Measurements from ENCODE around the gene SLC16A7.
"Not testable (repeated sequence)": the region's sequence is repeated elsewhere in the genome, so short reads cannot be mapped to it uniquely, and the experiment has no call there.

The SLC16A7 gene

DNA sequence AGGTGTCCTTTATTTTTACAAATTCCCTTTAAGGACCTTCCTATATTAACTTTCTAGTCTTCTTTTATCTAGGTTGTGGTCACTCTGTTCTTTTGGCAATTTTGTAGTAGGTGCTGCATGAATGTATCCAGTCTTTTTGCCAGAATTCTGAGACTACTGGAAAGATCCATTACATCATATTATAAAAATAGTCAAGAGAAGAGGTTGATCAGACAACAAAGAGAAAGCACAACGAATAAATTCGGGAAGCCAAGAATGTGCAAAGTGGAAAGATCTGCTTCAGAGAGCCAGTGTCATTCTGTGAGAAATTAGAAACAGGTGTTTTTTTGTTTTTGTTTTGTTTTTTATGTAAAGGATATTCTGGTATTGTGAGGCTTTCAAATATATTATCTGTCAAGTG lies 15.8 kb upstream of the SLC16A7 start:
- Histone ChIP-seq H3K9ac (ENCODE audit: insufficient read length) (no peak overlapping the region), H3K9me3 (ENCODE audit: low read depth, low read length) (no peaks in the 10 kb centered on the region), H3K4me3 (no peak overlapping the region), H3K27ac (no peak overlapping the region), H3K36me3 (ENCODE audit: insufficient read depth, low read length) (no peaks in the 10 kb centered on the region)
- DNase-seq (ENCODE audit: low read depth, low spot score) = no peak
- no peak for TF ChIP-seq FOXP2 (optimal IDR thresholded peaks at IDR 0.05; ENCODE audit: control extremely low read depth, extremely low read length, insufficient read depth)
- no peak for TF ChIP-seq POLR2AphosphoS5 (IDR thresholded peaks at IDR 0.05; ENCODE audit: borderline replicate concordance, low read depth, low read length)
- TF ChIP-seq EZH2 (IDR thresholded peaks at IDR 0.05) = no peak

- DNase-seq (ENCODE audit: low read depth, low spot score) = no peak
- Histone ChIP-seq H3K27ac (no peak overlapping the region), H3K9ac (ENCODE audit: insufficient read length) (no peak overlapping the region), H3K4me3 (no peak overlapping the region), H3K9me3 (ENCODE audit: low read depth, low read length) (no peaks in the 10 kb centered on the region), H3K36me3 (ENCODE audit: insufficient read depth, low read length) (no peaks in the 10 kb centered on the region)
- TF ChIP-seq FOXP2 (optimal IDR thresholded peaks at IDR 0.05; ENCODE audit: control extremely low read depth, extremely low read length, insufficient read depth) (no peak), EZH2 (IDR thresholded peaks at IDR 0.05) (no peak)
Observed at GRCh38 chr12:59583003-59583712, 12.7 kb upstream of the SLC16A7 start.

- TF ChIP-seq POLR2AphosphoS5 (IDR thresholded peaks at IDR 0.05; ENCODE audit: borderline replicate concordance, low read depth, low read length) (no peak), EZH2 (IDR thresholded peaks at IDR 0.05) (no peak), FOXP2 (optimal IDR thresholded peaks at IDR 0.05; ENCODE audit: control extremely low read depth, extremely low read length, insufficient read depth) (no peak)
- Histone ChIP-seq H3K27ac (no peak overlapping the region), H3K9me3 (ENCODE audit: low read depth, low read length) (no peaks in the 10 kb centered on the region), H3K9ac (ENCODE audit: insufficient read length) (no peak overlapping the region), H3K36me3 (ENCODE audit: insufficient read depth, low read length) (no peaks in the 10 kb centered on the region), H3K4me3 (no peak overlapping the region)
- DNase-seq (ENCODE audit: low read depth, low spot score) = no peak
Observed at GRCh38 chr12:59587710-59588109, 8.1 kb upstream of the SLC16A7 start.

GRCh38 chr12:59593761-59594160 lies 2.1 kb upstream of the SLC16A7 start:
- TF ChIP-seq POLR2AphosphoS5 (IDR thresholded peaks at IDR 0.05; ENCODE audit: borderline replicate concordance, low read depth, low read length) (no peak), EZH2 (IDR thresholded peaks at IDR 0.05) (no peak), FOXP2 (optimal IDR thresholded peaks at IDR 0.05; ENCODE audit: control extremely low read depth, extremely low read length, insufficient read depth) (no peak)
- H3K27ac ChIP-seq = no peak overlapping the region
- no peak overlapping the region for H3K4me3 ChIP-seq
- no peak for DNase-seq (ENCODE audit: low read depth, low spot score)
- H3K9ac ChIP-seq (ENCODE audit: insufficient read length) = no peak overlapping the region
- no peaks in the 10 kb centered on the region for H3K36me3 ChIP-seq (ENCODE audit: insufficient read depth, low read length)
- no peaks in the 10 kb centered on the region for H3K9me3 ChIP-seq (ENCODE audit: low read depth, low read length)

- no peak for DNase-seq (ENCODE audit: low read depth, low spot score)
- Histone ChIP-seq H3K27ac (no peak overlapping the region), H3K9me3 (ENCODE audit: low read depth, low read length) (no peaks in the 10 kb centered on the region), H3K4me3 (peak overlapping the region; percentile 95), H3K36me3 (ENCODE audit: insufficient read depth, low read length) (no peaks in the 10 kb centered on the region), H3K9ac (ENCODE audit: insufficient read length) (peak overlapping the region; percentile 68)
- TF ChIP-seq FOXP2 (optimal IDR thresholded peaks at IDR 0.05; ENCODE audit: control extremely low read depth, extremely low read length, insufficient read depth) (no peak), POLR2AphosphoS5 (IDR thresholded peaks at IDR 0.05; ENCODE audit: borderline replicate concordance, low read depth, low read length) (no peak), EZH2 (IDR thresholded peaks at IDR 0.05) (no peak)
Observed at GRCh38 chr12:59594943-59595500, 807 bp upstream of the SLC16A7 start.

DNA sequence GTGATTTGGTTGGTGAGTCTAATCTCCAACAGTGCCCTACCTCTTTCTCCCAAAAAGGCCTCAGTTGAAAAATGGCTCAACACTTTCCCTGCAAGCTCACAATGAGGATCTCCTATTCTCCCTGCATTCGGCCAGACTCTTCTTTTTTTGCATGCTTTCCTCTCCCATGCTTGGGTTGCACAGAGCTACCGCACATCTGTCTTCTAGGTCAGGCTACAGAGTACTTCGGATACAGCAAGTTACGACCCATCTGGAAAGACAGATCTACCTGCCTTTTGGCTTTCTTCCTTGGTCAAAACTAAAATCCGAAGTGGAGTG lies 305 bp upstream of the SLC16A7 start:
- Histone ChIP-seq H3K9ac (ENCODE audit: insufficient read length) (peak overlapping the region; percentile 68), H3K27ac (no peak overlapping the region), H3K9me3 (ENCODE audit: low read depth, low read length) (no peaks in the 10 kb centered on the region), H3K36me3 (ENCODE audit: insufficient read depth, low read length) (no peaks in the 10 kb centered on the region), H3K4me3 (peak overlapping the region; percentile 95)
- TF ChIP-seq EZH2 (IDR thresholded peaks at IDR 0.05) (no peak), FOXP2 (optimal IDR thresholded peaks at IDR 0.05; ENCODE audit: control extremely low read depth, extremely low read length, insufficient read depth) (no peak), POLR2AphosphoS5 (IDR thresholded peaks at IDR 0.05; ENCODE audit: borderline replicate concordance, low read depth, low read length) (no peak)
- DNase-seq (ENCODE audit: low read depth, low spot score) = no peak

- H3K4me3 ChIP-seq = peak overlapping the region; percentile 95
- TF ChIP-seq POLR2AphosphoS5 (IDR thresholded peaks at IDR 0.05; ENCODE audit: borderline replicate concordance, low read depth, low read length) = no peak
- no peak for TF ChIP-seq FOXP2 (optimal IDR thresholded peaks at IDR 0.05; ENCODE audit: control extremely low read depth, extremely low read length, insufficient read depth)
- no peak for TF ChIP-seq EZH2 (IDR thresholded peaks at IDR 0.05)
- peak overlapping the region; percentile 38 for H3K27ac ChIP-seq
- DNase-seq (ENCODE audit: low read depth, low spot score) = peak; percentile 70
- H3K9ac ChIP-seq (ENCODE audit: insufficient read length) = peak overlapping the region; percentile 43
- H3K36me3 ChIP-seq (ENCODE audit: insufficient read depth, low read length) = no peaks in the 10 kb centered on the region
- H3K9me3 ChIP-seq (ENCODE audit: low read depth, low read length) = no peaks in the 10 kb centered on the region
Observed at GRCh38 chr12:59597385-59597781, 1.6 kb downstream of the SLC16A7 start.

DNA sequence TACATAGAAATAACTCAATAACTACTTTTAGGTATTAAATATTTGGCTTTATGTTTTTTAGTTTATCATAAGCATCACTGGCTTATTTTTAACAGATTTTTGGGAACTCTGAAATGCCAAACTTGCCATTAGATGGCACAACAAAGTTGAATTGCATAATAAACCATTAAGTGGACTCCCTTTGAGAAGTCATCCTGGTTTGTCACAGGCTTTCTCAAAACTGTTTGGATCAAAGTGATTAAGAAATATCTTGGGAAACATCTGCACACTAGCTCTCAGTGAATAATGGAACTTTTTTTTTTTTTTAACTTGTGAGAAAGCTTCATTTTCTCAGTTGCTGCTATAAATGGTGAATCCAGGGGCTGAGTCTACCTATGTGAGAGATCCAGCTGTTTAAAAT lies 4.3 kb downstream of the SLC16A7 start:
- Histone ChIP-seq H3K36me3 (ENCODE audit: insufficient read depth, low read length) (no peaks in the 10 kb centered on the region), H3K27ac (no peak overlapping the region)
- TF ChIP-seq POLR2AphosphoS5 (IDR thresholded peaks at IDR 0.05; ENCODE audit: borderline replicate concordance, low read depth, low read length) (no peak), EZH2 (IDR thresholded peaks at IDR 0.05) (no peak), FOXP2 (optimal IDR thresholded peaks at IDR 0.05; ENCODE audit: control extremely low read depth, extremely low read length, insufficient read depth) (no peak)

DNA sequence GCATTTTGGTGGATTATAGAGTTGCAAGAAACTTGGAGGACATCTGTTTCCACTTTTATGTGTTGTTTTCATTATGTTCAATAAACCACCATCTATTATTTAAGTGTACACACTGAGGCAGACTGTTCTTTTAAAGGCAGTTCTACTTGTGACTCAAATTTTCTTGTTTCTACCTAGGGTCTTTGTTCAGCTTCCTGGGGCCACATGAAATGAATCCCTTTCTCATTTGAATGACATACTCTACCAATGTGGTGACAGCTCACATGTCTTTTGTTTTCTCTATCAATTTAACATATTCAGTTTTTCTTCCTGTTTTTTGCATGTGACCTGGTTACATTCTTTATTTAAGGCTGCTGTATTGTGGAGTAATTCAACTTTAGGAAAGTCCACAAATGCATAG lies 7.9 kb downstream of the SLC16A7 start:
- no peak for DNase-seq (ENCODE audit: low read depth, low spot score)
- no peaks in the 10 kb centered on the region for H3K36me3 ChIP-seq (ENCODE audit: insufficient read depth, low read length)
- H3K9me3 ChIP-seq (ENCODE audit: low read depth, low read length) = no peaks in the 10 kb centered on the region
- H3K9ac ChIP-seq (ENCODE audit: insufficient read length) = no peak overlapping the region
- no peak overlapping the region for H3K4me3 ChIP-seq
- TF ChIP-seq FOXP2 (optimal IDR thresholded peaks at IDR 0.05; ENCODE audit: control extremely low read depth, extremely low read length, insufficient read depth) = peak; percentile 61
- TF ChIP-seq EZH2 (IDR thresholded peaks at IDR 0.05) = no peak
- TF ChIP-seq POLR2AphosphoS5 (IDR thresholded peaks at IDR 0.05; ENCODE audit: borderline replicate concordance, low read depth, low read length) = no peak
- no peak overlapping the region for H3K27ac ChIP-seq

More for the DNA sequence above, 4.3 kb downstream of the SLC16A7 start:
- no peak overlapping the region for H3K4me3 ChIP-seq
- no peak for DNase-seq (ENCODE audit: low read depth, low spot score)
- H3K9ac ChIP-seq (ENCODE audit: insufficient read length) = no peak overlapping the region
- H3K9me3 ChIP-seq (ENCODE audit: low read depth, low read length) = no peaks in the 10 kb centered on the region

- DNase-seq (ENCODE audit: low read depth, low spot score); H3K9me3 ChIP-seq (ENCODE audit: low read depth, low read length); H3K4me3 ChIP-seq; H3K9ac ChIP-seq (ENCODE audit: insufficient read length); H3K27ac ChIP-seq; H3K36me3 ChIP-seq (ENCODE audit: insufficient read depth, low read length): not testable (repeated sequence)
Observed at GRCh38 chr12:59612823-59613434, 17.1 kb downstream of the SLC16A7 start.
